Osteocyte (in vitro differentiated cells): ENCODE results near the gene SMYD3. TPM values are rescaled to one million over a fixed set of nuclear protein-coding genes. Genes with fewer than 3 reads are reported as not detected.

Experiments
- DNase-seq: peaks from one replicate; pipeline ENCODE4 v3.0.0; 2021; ENCODE audit warnings: mixed read lengths; ENCODE audit not compliant: unreplicated experiment; ENCODE audit errors: extremely low spot score
- H3K27ac Mint-ChIP-seq: one replicate; pipeline ENCODE4 v1.8.0; 2021; ENCODE audit warnings: mild to moderate bottlenecking, mixed read lengths; ENCODE audit not compliant: unreplicated experiment
- H3K27me3 Mint-ChIP-seq: one replicate; pipeline ENCODE4 v1.8.0; 2021; ENCODE audit warnings: mixed read lengths; ENCODE audit not compliant: unreplicated experiment
- H3K36me3 Mint-ChIP-seq: one replicate; pipeline ENCODE4 v1.8.0; 2021; ENCODE audit warnings: mixed read lengths; ENCODE audit not compliant: unreplicated experiment
- H3K4me1 Mint-ChIP-seq: one replicate; pipeline ENCODE4 v1.8.0; 2021; ENCODE audit warnings: mixed read lengths; ENCODE audit not compliant: unreplicated experiment
- H3K4me3 Mint-ChIP-seq: one replicate; pipeline ENCODE4 v1.8.0; 2021; ENCODE audit warnings: mild to moderate bottlenecking, moderate library complexity, mixed read lengths; ENCODE audit not compliant: unreplicated experiment
- H3K9me3 Mint-ChIP-seq: one replicate; pipeline ENCODE4 v1.8.0; 2021; ENCODE audit warnings: mixed read lengths; ENCODE audit not compliant: unreplicated experiment
- CTCF ChIP-seq: fragments of 200-600 bp; sonication (generic); IDR thresholded peaks from 2 replicates; pipeline ENCODE4 v1.5.0; 2021; ENCODE audit warnings: antibody characterized with exemption, mild to moderate bottlenecking, moderate library complexity
- total RNA-seq: library from RNA; stranded (reverse); gene quantifications from 2 replicates; pipeline ENCODE4 v1.2.1, GENCODE V29; 2021

Gene SMYD3
- total RNA-seq, 1 donor from 2014 or later: 22.3 TPM

GRCh38 chr1:246108278-246108925 lies 398.7 kb downstream of the SMYD3 start:
- no peaks in the 10 kb centered on the region for H3K27me3 Mint-ChIP-seq
- H3K27ac Mint-ChIP-seq: peak overlapping the region; percentile 2
- no peak overlapping the region for H3K4me3 Mint-ChIP-seq
- peaks cover 32% of the 10 kb centered on the region for H3K4me1 Mint-ChIP-seq
- no peaks in the 10 kb centered on the region for H3K36me3 Mint-ChIP-seq
- no peak for TF ChIP-seq CTCF
- no peak for DNase-seq
- no peaks in the 10 kb centered on the region for H3K9me3 Mint-ChIP-seq

- Mint-ChIP-seq H3K4me3 (no peak overlapping the region), H3K9me3 (no peaks in the 10 kb centered on the region), H3K4me1 (peaks cover 32% of the 10 kb centered on the region), H3K36me3 (no peaks in the 10 kb centered on the region), H3K27ac (peak overlapping the region; percentile 38), H3K27me3 (no peaks in the 10 kb centered on the region)
- TF ChIP-seq CTCF: no peak
- DNase-seq: no peak
Measured at GRCh38 chr1:246107516-246108277, 399.4 kb downstream of the SMYD3 start.

- Mint-ChIP-seq H3K4me1 (peaks cover 32% of the 10 kb centered on the region), H3K27me3 (no peaks in the 10 kb centered on the region), H3K27ac (no peak overlapping the region), H3K36me3 (no peaks in the 10 kb centered on the region), H3K9me3 (no peaks in the 10 kb centered on the region), H3K4me3 (no peak overlapping the region)
- no peak for DNase-seq
- no peak for TF ChIP-seq CTCF
Measured at GRCh38 chr1:246106342-246106763, 400.7 kb downstream of the SMYD3 start.

GRCh38 chr1:246104927-246105326 lies 402.2 kb downstream of the SMYD3 start:
- no peaks in the 10 kb centered on the region for H3K27me3 Mint-ChIP-seq
- H3K4me1 Mint-ChIP-seq: peaks cover 27% of the 10 kb centered on the region
- no peak overlapping the region for H3K27ac Mint-ChIP-seq
- no peak overlapping the region for H3K4me3 Mint-ChIP-seq
- DNase-seq: no peak
- no peaks in the 10 kb centered on the region for H3K36me3 Mint-ChIP-seq
- no peak for TF ChIP-seq CTCF
- no peaks in the 10 kb centered on the region for H3K9me3 Mint-ChIP-seq

GRCh38 chr1:246099570-246099969 lies 407.5 kb downstream of the SMYD3 start:
- Mint-ChIP-seq H3K4me3 (no peak overlapping the region), H3K9me3 (no peaks in the 10 kb centered on the region), H3K4me1 (peaks cover 9% of the 10 kb centered on the region), H3K36me3 (no peaks in the 10 kb centered on the region), H3K27me3 (no peaks in the 10 kb centered on the region), H3K27ac (no peak overlapping the region)
- no peak for DNase-seq
- no peak for TF ChIP-seq CTCF
